ENCODE measurements around the gene SLC16A3. TPM values are rescaled to one million over a fixed set of nuclear protein-coding genes. Genes with fewer than 3 reads are reported as not detected.

The SLC16A3 gene
- total and polyA plus RNA-seq, 12 donors: 2.7 to 58.6 (median 32.7) TPM

GRCh38 chr17:82287868-82288801 lies 59.3 kb downstream of the SLC16A3 start:
- no peak overlapping the region for H3K4me3 ChIP-seq
- peak overlapping the region; percentile 24 to 73 (median 43) for H3K27ac ChIP-seq
- TF ChIP-seq CTCF (IDR thresholded peaks at IDR 0.05) (no peak), POLR2A (IDR thresholded peaks at IDR 0.05) (peak in 1 of 2 donors; percentile 45)
- intact Hi-C loops (cut with DNase I): no loop called here
- H3K36me3 ChIP-seq (replicated peaks in 1 of 2): no peaks in the 10 kb centered on the region
- no peaks in the 10 kb centered on the region for H3K9me3 ChIP-seq (replicated peaks in 1 of 3)
- no peaks in the 10 kb centered on the region for H3K27me3 ChIP-seq
- DNase-seq: peak; percentile 62 to 96 (median 89)
- peaks cover 0 to 12% of the 10 kb centered on the region in 2 donors for H3K4me1 ChIP-seq (replicated peaks in 1 of 2)
- 43 to 55% (median 52%) methylated on average over 13 to 19 of the region's 19 CpGs for WGBS, 4 donors

Small RNA genes lying within 50 kb of the gene (microRNA-seq; reads per million reads assigned to microRNA genes)
- 0 to 0.28 (median 0) reads per million in 3 donors for gene MIR6787

Other genes starting within 250 kb of the SLC16A3 start
- gene CENPX, start 206.2 kb upstream of the SLC16A3 start, total RNA-seq: 10 to 100 TPM; 24.3 to 75.9 (median 47.0) TPM
- 10 to 100 TPM; 11.2 to 70.9 (median 58.3) TPM for gene CENPX, start 206.2 kb upstream of the SLC16A3 start, polyA plus RNA-seq
- 10 to 100 TPM in 6 of 9 donors, 1 to 10 TPM in 3; 3.0 to 24.2 (median 11.0) TPM for gene LRRC45, start 205.7 kb upstream of the SLC16A3 start, total RNA-seq
- gene LRRC45, start 205.7 kb upstream of the SLC16A3 start, polyA plus RNA-seq: 10 to 100 TPM in 2 of 3 donors, 1 to 10 TPM in 1; 1.2 to 24.5 (median 15.4) TPM
- gene RAC3, start 197.4 kb upstream of the SLC16A3 start, total RNA-seq: 10 to 100 TPM in 1 of 9 donors, 1 to 10 TPM in 8; 3.0 to 13.5 (median 4.5) TPM
- 10 to 100 TPM in 1 of 3 donors, 1 to 10 TPM in 2; 1.6 to 10.5 (median 9.0) TPM for gene RAC3, start 197.4 kb upstream of the SLC16A3 start, polyA plus RNA-seq
- gene DCXR, start 191.3 kb upstream of the SLC16A3 start, total RNA-seq: 100 to 1,000 TPM in 6 of 9 donors, 10 to 100 TPM in 3; 66.9 to 183 (median 107) TPM
- 100 to 1,000 TPM in 1 of 3 donors, 10 to 100 TPM in 2; 67.7 to 163 (median 96.0) TPM for gene DCXR, start 191.3 kb upstream of the SLC16A3 start, polyA plus RNA-seq
- gene RFNG, start 177.2 kb upstream of the SLC16A3 start, total RNA-seq: 10 to 100 TPM; 21.2 to 69.5 (median 47.3) TPM
- gene RFNG, start 177.2 kb upstream of the SLC16A3 start, polyA plus RNA-seq: 10 to 100 TPM; 21.2 to 78.0 (median 74.0) TPM
- gene GPS1, start 177.1 kb upstream of the SLC16A3 start, total RNA-seq: 100 to 1,000 TPM in 7 of 9 donors, 10 to 100 TPM in 2; 77.4 to 130 (median 112) TPM
- 100 to 1,000 TPM in 2 of 3 donors, 10 to 100 TPM in 1; 37.4 to 305 (median 246) TPM for gene GPS1, start 177.1 kb upstream of the SLC16A3 start, polyA plus RNA-seq
- 100 to 1,000 TPM in 1 of 9 donors, 10 to 100 TPM in 8; 62.0 to 109 (median 74.5) TPM for gene DUS1L, start 163.2 kb upstream of the SLC16A3 start, total RNA-seq
- 100 to 1,000 TPM in 2 of 3 donors, 10 to 100 TPM in 1; 38.5 to 397 (median 291) TPM for gene DUS1L, start 163.2 kb upstream of the SLC16A3 start, polyA plus RNA-seq
- 100 to 1,000 TPM in 3 of 9 donors, 10 to 100 TPM in 6; 46.1 to 276 (median 81.8) TPM for gene FASN, start 130.8 kb upstream of the SLC16A3 start, total RNA-seq
- 100 to 1,000 TPM in 1 of 3 donors, 10 to 100 TPM in 2; 18.9 to 273 (median 59.0) TPM for gene FASN, start 130.8 kb upstream of the SLC16A3 start, polyA plus RNA-seq
- 10 to 100 TPM; 12.2 to 51.3 (median 25.1) TPM for gene CCDC57, start 16.2 kb upstream of the SLC16A3 start, total RNA-seq
- 100 to 1,000 TPM in 2 of 3 donors, 1 to 10 TPM in 1; 7.1 to 275 (median 129) TPM for gene CCDC57, start 16.2 kb upstream of the SLC16A3 start, polyA plus RNA-seq
- 100 to 1,000 TPM in 4 of 9 donors, 10 to 100 TPM in 5; 23.7 to 185 (median 70.0) TPM for gene CSNK1D, start 44.7 kb downstream of the SLC16A3 start, total RNA-seq
- 100 to 1,000 TPM; 126 to 171 (median 153) TPM for gene CSNK1D, start 44.7 kb downstream of the SLC16A3 start, polyA plus RNA-seq
- gene CD7, start 88.6 kb downstream of the SLC16A3 start, total RNA-seq: 1 to 10 TPM in 6 of 9 donors, under 1 TPM in 2, not detected in 1; 0.11 to 4.1 (median 1.6) TPM
- gene CD7, start 88.6 kb downstream of the SLC16A3 start, polyA plus RNA-seq: 1 to 10 TPM in 2 of 3 donors, not detected in 1; 1.1 to 4.2 TPM
- gene SECTM1, start 104.7 kb downstream of the SLC16A3 start, total RNA-seq: 10 to 100 TPM in 5 of 9 donors, 1 to 10 TPM in 4; 1.2 to 24.3 (median 10.6) TPM
- gene SECTM1, start 104.7 kb downstream of the SLC16A3 start, polyA plus RNA-seq: 1 to 10 TPM; 1.4 to 4.3 (median 3.7) TPM
- gene TEX19, start 130.2 kb downstream of the SLC16A3 start, total RNA-seq: under 1 TPM in 1 of 9 donors, not detected in 8; 0.26 TPM
- gene TEX19, start 130.2 kb downstream of the SLC16A3 start, polyA plus RNA-seq: not detected
- not detected for gene UTS2R, start 142.7 kb downstream of the SLC16A3 start, total RNA-seq
- not detected for gene UTS2R, start 142.7 kb downstream of the SLC16A3 start, polyA plus RNA-seq
- 100 to 1,000 TPM in 1 of 9 donors, 10 to 100 TPM in 8; 16.2 to 104 (median 39.7) TPM for gene HEXD, start 189.3 kb downstream of the SLC16A3 start, total RNA-seq
- gene HEXD, start 189.3 kb downstream of the SLC16A3 start, polyA plus RNA-seq: 100 to 1,000 TPM in 2 of 3 donors, 1 to 10 TPM in 1; 8.9 to 292 (median 198) TPM
- gene OGFOD3, start 189.5 kb downstream of the SLC16A3 start, total RNA-seq: 100 to 1,000 TPM in 1 of 9 donors, 10 to 100 TPM in 8; 19.1 to 131 (median 52.6) TPM
- gene OGFOD3, start 189.5 kb downstream of the SLC16A3 start, polyA plus RNA-seq: 10 to 100 TPM; 17.9 to 39.8 (median 34.1) TPM
- 100 to 1,000 TPM in 3 of 9 donors, 10 to 100 TPM in 6; 34.6 to 160 (median 83.9) TPM for gene CYBC1, start 221.7 kb downstream of the SLC16A3 start, total RNA-seq
- 10 to 100 TPM; 38.9 to 73.9 (median 61.2) TPM for gene CYBC1, start 221.7 kb downstream of the SLC16A3 start, polyA plus RNA-seq
- gene NARF, start 229.7 kb downstream of the SLC16A3 start, total RNA-seq: 10 to 100 TPM; 21.8 to 65.6 (median 52.0) TPM
- 100 to 1,000 TPM in 2 of 3 donors, 10 to 100 TPM in 1; 26.3 to 198 (median 116) TPM for gene NARF, start 229.7 kb downstream of the SLC16A3 start, polyA plus RNA-seq

Data from adrenal gland (tissue), 12 donors.